ENCODE data around the gene SLC38A1. TPM values are rescaled to one million over a fixed set of nuclear protein-coding genes. Genes with fewer than 3 reads are reported as not detected.

The SLC38A1 gene
- total and polyA plus RNA-seq, 5 experiments from 2014 or later: 255 to 343 (median 308) TPM

- Mint-ChIP-seq H3K27me3 (no peaks in the 10 kb centered on the region), H3K9me3 (peaks cover 19 to 57% (median 34%) of the 10 kb centered on the region in 9 donors), H3K4me1 (peaks cover 0 to 7% (median 3%) of the 10 kb centered on the region in 4 donors), H3K36me3 (peaks cover 2 to 37% (median 33%) of the 10 kb centered on the region in 3 donors), H3K27ac (no peak overlapping the region), H3K4me3 (peak overlapping the region in 2 of 10 donors; percentile 12 to 30)
- POLR2A ChIA-PET: interaction anchor here (0.9 to 7.7 kb wide), 2 partner anchors 12 to 68 kb away, joined by 5 to 70 read pairs; partner anchors contain the start of gene SLC38A1
- no peak for ATAC-seq
- DNase-seq: no peak
Measured at GRCh38 chr12:46282829-46283228, 14.0 kb upstream of the SLC38A1 start.

- no peak for DNase-seq
- Mint-ChIP-seq H3K9me3 (peaks cover 0 to 3% (median 0%) of the 10 kb centered on the region in 9 donors), H3K4me1 (peaks cover 16 to 38% (median 24%) of the 10 kb centered on the region in 4 donors), H3K4me3 (no peak overlapping the region), H3K27ac (peak overlapping the region in 8 of 10 donors; percentile 15 to 80 (median 54)), H3K27me3 (no peaks in the 10 kb centered on the region), H3K36me3 (peaks cover 0 to 12% (median 6%) of the 10 kb centered on the region in 3 donors)
- POLR2A ChIA-PET: no interaction called here
- ATAC-seq: no peak
Measured at GRCh38 chr12:46276756-46277155, 7.9 kb upstream of the SLC38A1 start.

- H3K9me3 Mint-ChIP-seq: peaks cover 0 to 3% (median 0%) of the 10 kb centered on the region in 9 donors
- no peaks in the 10 kb centered on the region for H3K27me3 Mint-ChIP-seq
- DNase-seq (no peak), ATAC-seq (no peak)
- peaks cover 8 to 17% (median 12%) of the 10 kb centered on the region in 3 donors for H3K36me3 Mint-ChIP-seq
- peaks cover 21 to 50% (median 47%) of the 10 kb centered on the region in 4 donors for H3K4me1 Mint-ChIP-seq
- POLR2A ChIA-PET: interaction anchor here (0.6 to 6.9 kb wide), 3 partner anchors 9 to 64 kb away, joined by 3 to 365 read pairs (median 70); no protein-coding TSS in a partner anchor
- peak overlapping the region in 6 of 10 donors; percentile 24 to 55 (median 44) for H3K4me3 Mint-ChIP-seq
- no peak overlapping the region for H3K27ac Mint-ChIP-seq
Measured at GRCh38 chr12:46271863-46272262, 3.0 kb upstream of the SLC38A1 start.

- POLR2A ChIA-PET: interaction anchor here (0.6 to 6.9 kb wide), 44 partner anchors 8 to 1564 kb away, joined by 3 to 365 read pairs (median 5); partner anchors contain the start of genes SCAF11 and SLC38A2
- Mint-ChIP-seq H3K27me3 (no peaks in the 10 kb centered on the region), H3K36me3 (peaks cover 4 to 12% (median 8%) of the 10 kb centered on the region in 3 donors), H3K27ac (no peak overlapping the region), H3K9me3 (peaks cover 0 to 3% (median 0%) of the 10 kb centered on the region in 9 donors), H3K4me3 (no peak overlapping the region), H3K4me1 (peaks cover 16 to 44% (median 39%) of the 10 kb centered on the region in 4 donors)
- ATAC-seq: peak; percentile 29 to 56
- DNase-seq: peak; percentile 43 to 90 (median 74)
Measured at GRCh38 chr12:46269429-46270241, 792 bp upstream of the SLC38A1 start.

- POLR2A ChIA-PET: interaction anchor here (0.6 to 6.9 kb wide), 29 partner anchors 9 to 949 kb away, joined by 3 to 365 read pairs (median 8); partner anchors contain the start of genes SCAF11 and SLC38A2
- H3K4me3 Mint-ChIP-seq: no peak overlapping the region
- peaks cover 22 to 41% (median 35%) of the 10 kb centered on the region in 4 donors for H3K4me1 Mint-ChIP-seq
- ATAC-seq (no peak), DNase-seq (peak in 9 of 10 donors; percentile 20 to 64 (median 39))
- H3K36me3 Mint-ChIP-seq: peaks cover 4 to 19% (median 12%) of the 10 kb centered on the region in 3 donors
- no peak overlapping the region for H3K27ac Mint-ChIP-seq
- peaks cover 0 to 3% (median 0%) of the 10 kb centered on the region in 9 donors for H3K9me3 Mint-ChIP-seq
- H3K27me3 Mint-ChIP-seq: no peaks in the 10 kb centered on the region
Measured at GRCh38 chr12:46267825-46268582, 839 bp downstream of the SLC38A1 start.

- DNase-seq (peak in 3 of 10 donors; percentile 8 to 18 (median 15)), ATAC-seq (no peak)
- POLR2A ChIA-PET: interaction anchor here (0.6 to 6.9 kb wide), 12 partner anchors 13 to 950 kb away, joined by 3 to 365 read pairs (median 28); partner anchors contain the start of genes SCAF11 and SLC38A2
- Mint-ChIP-seq H3K9me3 (peaks cover 0 to 3% (median 0%) of the 10 kb centered on the region in 9 donors), H3K36me3 (peaks cover 7 to 22% (median 12%) of the 10 kb centered on the region in 3 donors), H3K4me1 (peaks cover 25 to 42% (median 31%) of the 10 kb centered on the region in 4 donors), H3K4me3 (no peak overlapping the region), H3K27ac (no peak overlapping the region), H3K27me3 (no peaks in the 10 kb centered on the region)
Measured at GRCh38 chr12:46267575-46267824, 1.3 kb downstream of the SLC38A1 start.

GRCh38 chr12:46266869-46267574, 1.8 kb downstream of the SLC38A1 start:
- peaks cover 22 to 38% (median 26%) of the 10 kb centered on the region in 4 donors for H3K4me1 Mint-ChIP-seq
- no peak overlapping the region for H3K4me3 Mint-ChIP-seq
- H3K9me3 Mint-ChIP-seq: peaks cover 0 to 3% (median 0%) of the 10 kb centered on the region in 9 donors
- ATAC-seq (peak; percentile 28 to 58), DNase-seq (peak; percentile 37 to 90 (median 80))
- no peaks in the 10 kb centered on the region for H3K27me3 Mint-ChIP-seq
- no peak overlapping the region for H3K27ac Mint-ChIP-seq
- H3K36me3 Mint-ChIP-seq: peaks cover 7 to 23% (median 12%) of the 10 kb centered on the region in 3 donors
- POLR2A ChIA-PET: interaction anchor here (0.9 to 6.9 kb wide), 18 partner anchors 8 to 277 kb away, joined by 3 to 365 read pairs (median 6); partner anchors contain the start of gene SCAF11

GRCh38 chr12:46266382-46266791, 2.5 kb downstream of the SLC38A1 start:
- peak in 6 of 10 donors; percentile 22 to 63 (median 42) for DNase-seq

GRCh38 chr12:46265734-46266133, 3.1 kb downstream of the SLC38A1 start:
- Mint-ChIP-seq H3K9me3 (peaks cover 0 to 3% (median 0%) of the 10 kb centered on the region in 9 donors), H3K4me1 (peaks cover 10 to 26% (median 18%) of the 10 kb centered on the region in 4 donors), H3K27me3 (no peaks in the 10 kb centered on the region), H3K4me3 (no peak overlapping the region), H3K36me3 (peaks cover 7 to 29% (median 12%) of the 10 kb centered on the region in 3 donors), H3K27ac (no peak overlapping the region)
- DNase-seq (no peak), ATAC-seq (no peak)
- POLR2A ChIA-PET: interaction anchor here (0.5 to 6.9 kb wide), 11 partner anchors 8 to 115 kb away, joined by 3 to 365 read pairs (median 6); no protein-coding TSS in a partner anchor

More at GRCh38 chr12:46266382-46266791, 2.5 kb downstream of the SLC38A1 start:
- H3K27ac Mint-ChIP-seq: no peak overlapping the region
- POLR2A ChIA-PET: interaction anchor here (0.9 to 6.9 kb wide), 17 partner anchors 9 to 276 kb away, joined by 3 to 365 read pairs (median 6); partner anchors contain the start of gene SCAF11
- peaks cover 16 to 32% (median 23%) of the 10 kb centered on the region in 4 donors for H3K4me1 Mint-ChIP-seq
- ATAC-seq: peak; percentile 6 to 22
- no peak overlapping the region for H3K4me3 Mint-ChIP-seq
- H3K36me3 Mint-ChIP-seq: peaks cover 7 to 29% (median 12%) of the 10 kb centered on the region in 3 donors
- no peaks in the 10 kb centered on the region for H3K27me3 Mint-ChIP-seq
- peaks cover 0 to 3% (median 0%) of the 10 kb centered on the region in 9 donors for H3K9me3 Mint-ChIP-seq

GRCh38 chr12:46265102-46265501, 3.7 kb downstream of the SLC38A1 start:
- POLR2A ChIA-PET: interaction anchor here (0.5 kb wide), 1 partner anchor 115 kb away, joined by 3 read pairs; no protein-coding TSS in a partner anchor
- H3K36me3 Mint-ChIP-seq: peaks cover 7 to 29% (median 12%) of the 10 kb centered on the region in 3 donors
- H3K4me3 Mint-ChIP-seq: no peak overlapping the region
- no peaks in the 10 kb centered on the region for H3K27me3 Mint-ChIP-seq
- peaks cover 0 to 3% (median 0%) of the 10 kb centered on the region in 9 donors for H3K9me3 Mint-ChIP-seq
- ATAC-seq (no peak), DNase-seq (no peak)
- H3K27ac Mint-ChIP-seq: no peak overlapping the region
- peaks cover 3 to 20% (median 16%) of the 10 kb centered on the region in 4 donors for H3K4me1 Mint-ChIP-seq

- no peaks in the 10 kb centered on the region for H3K27me3 Mint-ChIP-seq
- H3K36me3 Mint-ChIP-seq: peaks cover 7 to 31% (median 12%) of the 10 kb centered on the region in 3 donors
- peaks cover 0 to 3% (median 0%) of the 10 kb centered on the region in 9 donors for H3K9me3 Mint-ChIP-seq
- peaks cover 2 to 20% (median 12%) of the 10 kb centered on the region in 4 donors for H3K4me1 Mint-ChIP-seq
- POLR2A ChIA-PET: interaction anchor here (0.9 to 3.4 kb wide), 8 partner anchors 16 to 59 kb away, joined by 3 to 14 read pairs (median 4); no protein-coding TSS in a partner anchor
- no peak for DNase-seq
- peak overlapping the region in 8 of 10 donors; percentile 31 to 91 (median 56) for H3K27ac Mint-ChIP-seq
- ATAC-seq: no peak
- H3K4me3 Mint-ChIP-seq: peak overlapping the region in 8 of 10 donors; percentile 34 to 80 (median 76)
Measured at GRCh38 chr12:46264057-46264456, 4.8 kb downstream of the SLC38A1 start.

All from naive thymus-derived CD8-positive, alpha-beta T cell (primary cell).